ENCODE data around the gene COL13A1. TPM values are rescaled to one million over a fixed set of nuclear protein-coding genes. Genes with fewer than 3 reads are reported as not detected.

The COL13A1 gene
- total RNA-seq, 1 experiment from 2014 or later = 3.6 TPM

DNA sequence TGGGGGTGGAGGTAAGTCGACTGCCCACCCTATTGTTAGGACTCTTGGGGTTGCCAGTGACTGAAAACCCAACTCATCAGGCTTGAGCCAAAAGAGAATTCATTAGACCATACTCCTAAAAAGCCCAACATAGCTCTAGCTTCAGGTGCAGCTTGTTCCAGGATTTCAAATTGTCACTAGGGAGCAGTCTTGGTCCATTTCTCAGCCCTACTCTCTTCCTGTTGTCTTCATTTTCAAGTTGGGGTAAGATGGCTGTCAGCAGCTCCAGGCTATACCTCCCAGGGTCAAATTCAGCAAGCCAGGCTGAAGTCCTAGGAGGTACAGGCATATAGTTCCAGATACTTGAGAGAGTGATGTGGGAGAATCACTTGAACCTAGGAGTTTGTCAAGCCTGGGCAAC, 14.9 kb upstream of the COL13A1 start:
- no peak overlapping the region for H3K4ac ChIP-seq (ENCODE audit: low read depth, low read length)
- no peak overlapping the region for H3K9ac ChIP-seq (ENCODE audit: extremely low read depth, insufficient read length, low read length)
- H3K27me3 Mint-ChIP-seq (ENCODE audit: low read depth) = peaks cover 11% of the 10 kb centered on the region
- no peak overlapping the region for H2BK20ac ChIP-seq (ENCODE audit: low read depth, low read length, poor library complexity, severe bottlenecking)
- DNase-seq = no peak
- H3K4me1 Mint-ChIP-seq = peaks cover 0 to 14% of the 10 kb centered on the region in 2 experiments; a peak in 2 of 4 replicates
- H3K56ac ChIP-seq (ENCODE audit: insufficient read length, low read depth, low read length) = no peak overlapping the region
- no peak overlapping the region for H3K27ac ChIP-seq (ENCODE audit: insufficient read length, low read depth, low read length)
- no peak overlapping the region for H2BK5ac ChIP-seq (ENCODE audit: insufficient read length, low read length)
- H2BK120ac ChIP-seq (ENCODE audit: low read depth, low read length, poor library complexity, severe bottlenecking) = no peak overlapping the region
- no peaks in the 10 kb centered on the region; the same call in 1 of the 2 replicates for H3K27me3 ChIP-seq (ENCODE audit: insufficient read depth, low read length)
- TF ChIP-seq, protein P1, sequence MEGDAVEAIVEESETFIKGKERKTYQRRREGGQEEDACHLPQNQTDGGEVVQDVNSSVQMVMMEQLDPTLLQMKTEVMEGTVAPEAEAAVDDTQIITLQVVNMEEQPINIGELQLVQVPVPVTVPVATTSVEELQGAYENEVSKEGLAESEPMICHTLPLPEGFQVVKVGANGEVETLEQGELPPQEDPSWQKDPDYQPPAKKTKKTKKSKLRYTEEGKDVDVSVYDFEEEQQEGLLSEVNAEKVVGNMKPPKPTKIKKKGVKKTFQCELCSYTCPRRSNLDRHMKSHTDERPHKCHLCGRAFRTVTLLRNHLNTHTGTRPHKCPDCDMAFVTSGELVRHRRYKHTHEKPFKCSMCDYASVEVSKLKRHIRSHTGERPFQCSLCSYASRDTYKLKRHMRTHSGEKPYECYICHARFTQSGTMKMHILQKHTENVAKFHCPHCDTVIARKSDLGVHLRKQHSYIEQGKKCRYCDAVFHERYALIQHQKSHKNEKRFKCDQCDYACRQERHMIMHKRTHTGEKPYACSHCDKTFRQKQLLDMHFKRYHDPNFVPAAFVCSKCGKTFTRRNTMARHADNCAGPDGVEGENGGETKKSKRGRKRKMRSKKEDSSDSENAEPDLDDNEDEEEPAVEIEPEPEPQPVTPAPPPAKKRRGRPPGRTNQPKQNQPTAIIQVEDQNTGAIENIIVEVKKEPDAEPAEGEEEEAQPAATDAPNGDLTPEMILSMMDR (conservative IDR thresholded peaks at IDR 0.05) = peak; percentile 67; the same call in 2 of the 3 replicates
- H3T11ph ChIP-seq (ENCODE audit: low read length) = no peak overlapping the region
- no peak overlapping the region for H2AFZ ChIP-seq (ENCODE audit: low read length)
- no peak overlapping the region for H4K8ac ChIP-seq (replicated peaks; ENCODE audit: insufficient read length, low read depth, low read length)
- no peaks in the 10 kb centered on the region for H3K36me3 Mint-ChIP-seq (ENCODE audit: insufficient read depth in 1 of 3, low read depth in 3 of 3)
- H4K20me1 ChIP-seq (ENCODE audit: control insufficient read depth, insufficient read depth, insufficient read length) = no peaks in the 10 kb centered on the region
- no peak overlapping the region for H3K4me2 ChIP-seq (ENCODE audit: insufficient read depth, insufficient read length, low read length)
- H3K9me3 Mint-ChIP-seq = no peaks in the 10 kb centered on the region
- no peak overlapping the region for H3K23ac ChIP-seq (ENCODE audit: insufficient read length, low read depth, low read length)
- H2BK15ac ChIP-seq (ENCODE audit: low read depth, low read length) = no peak overlapping the region
- H3K4me3 Mint-ChIP-seq = no peak overlapping the region
- H3K18ac ChIP-seq (ENCODE audit: insufficient read length, low read depth, low read length) = no peak overlapping the region
- no peak overlapping the region for H3K27ac Mint-ChIP-seq
- H2AK5ac ChIP-seq (ENCODE audit: insufficient read length, low read length) = no peak overlapping the region
- H3K9me3 ChIP-seq (ENCODE audit: control insufficient read depth, low read depth, low read length) = no peaks in the 10 kb centered on the region
- WGBS (ENCODE audit: extremely low coverage, insufficient read length, low lambda C conversion rate) = no CpG with 5 or more reads among the region's 1 CpG
- no peaks in the 10 kb centered on the region for H3K23me2 ChIP-seq (ENCODE audit: insufficient read length, low read depth, low read length, poor library complexity, severe bottlenecking)
- H4K5ac ChIP-seq (ENCODE audit: insufficient read length, low read depth, low read length) = no peak overlapping the region
- H3K4me1 ChIP-seq (ENCODE audit: insufficient read depth, low read length) = no peaks in the 10 kb centered on the region
- no peak overlapping the region for H3K14ac ChIP-seq (ENCODE audit: insufficient read depth, low read length)
- H3K79me1 ChIP-seq (ENCODE audit: insufficient read depth, low read depth, low read length, poor library complexity, severe bottlenecking) = no peaks in the 10 kb centered on the region
- no peak overlapping the region for H2BK12ac ChIP-seq (ENCODE audit: insufficient read length, low read depth, low read length)
- H3K79me2 ChIP-seq (ENCODE audit: insufficient read depth, low read length) = no peaks in the 10 kb centered on the region
- no peak overlapping the region for H4K91ac ChIP-seq (ENCODE audit: insufficient read length, low read depth, low read length)

Measured in H9 (cell line).